Large intestine (tissue), 3 donors: ENCODE results near the gene KRTAP12-1. TPM values are rescaled to one million over a fixed set of nuclear protein-coding genes. Genes with fewer than 3 reads are reported as not detected.
"Not testable (repeated sequence)": the region's sequence is repeated elsewhere in the genome, so short reads cannot be mapped to it uniquely, and the experiment has no call there.

Experiments
- DNase-seq, 2 donors: peaks; one replicate each; pipeline versions ENCODE4 v3.0.0 to v3.0.0-alpha.2; 2013
- H3K27ac ChIP-seq: one replicate; pipeline ENCODE4 v1.5.1; 2013; ENCODE audit warnings: low read length
- H3K27me3 ChIP-seq: 2 replicates; pipeline ENCODE4 v1.6.1; 2013; ENCODE audit warnings: low read length; ENCODE audit not compliant: control insufficient read depth, insufficient read depth
- H3K36me3 ChIP-seq: 2 replicates; pipeline ENCODE4 v1.6.1; 2013; ENCODE audit warnings: low read length; ENCODE audit not compliant: control insufficient read depth, insufficient read depth
- H3K4me1 ChIP-seq: one replicate; pipeline ENCODE4 v1.6.1; 2013; ENCODE audit warnings: low read length; ENCODE audit not compliant: control insufficient read depth, insufficient read depth
- H3K4me3 ChIP-seq: one replicate; pipeline ENCODE4 v1.5.1; 2013; ENCODE audit warnings: low read length
- H3K9me3 ChIP-seq: one replicate; pipeline ENCODE4 v1.6.1; 2013; ENCODE audit warnings: mild to moderate bottlenecking, low read depth, low read length, moderate library complexity; ENCODE audit not compliant: control insufficient read depth
- WGBS: methylation state at CpG from one replicate; pipeline ENCODE4 v1.1.5; 2013; ENCODE audit warnings: low lambda C conversion rate; ENCODE audit not compliant: insufficient coverage; 5-methylcytosine and 5-hydroxymethylcytosine counted together
- polyA plus RNA-seq: library from polyadenylated mRNA; unstranded; fragments of 120-200 nt; gene quantifications from one replicate; pipeline ENCODE4 v1.2.1, GENCODE V29; 2013

The KRTAP12-1 gene
- polyA plus RNA-seq, 1 donor = not detected

DNA sequence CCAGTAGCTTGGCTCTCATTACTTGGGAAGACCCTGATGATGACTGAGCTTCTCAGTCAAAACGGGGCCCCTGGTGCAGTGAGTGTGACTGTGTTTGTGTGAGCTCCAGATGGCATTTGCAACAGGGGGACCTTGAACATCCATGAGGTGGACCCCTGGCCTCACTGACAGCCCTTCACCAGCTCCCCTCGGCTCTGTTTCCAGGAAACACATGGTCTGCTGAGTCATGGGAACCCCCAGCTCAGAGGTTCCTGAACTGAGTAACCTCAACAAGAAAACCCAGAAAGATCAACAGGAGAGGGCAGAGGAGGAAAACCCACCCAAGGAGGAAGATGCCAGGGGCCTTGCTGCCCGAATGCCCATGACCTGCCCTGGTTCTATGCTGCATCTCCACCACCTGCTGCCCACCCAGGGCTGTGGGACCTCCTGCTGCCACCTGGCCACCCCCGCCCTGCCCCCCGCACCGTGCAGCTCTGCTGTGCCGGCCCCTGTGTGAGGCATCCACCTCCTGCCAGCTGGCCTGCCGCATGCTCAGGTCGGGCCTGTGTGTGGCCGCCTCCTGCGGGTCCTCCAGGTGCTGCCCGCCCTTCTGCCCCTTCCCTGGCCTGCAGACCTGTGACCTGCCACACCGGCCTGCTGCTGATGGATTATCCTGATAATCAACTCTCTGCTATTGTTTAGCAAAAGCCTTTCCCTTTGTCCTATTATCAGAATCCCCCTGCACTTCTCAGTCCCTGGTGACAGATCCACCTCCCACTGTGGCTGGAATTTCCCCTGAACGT is 4.2 kb upstream of the KRTAP12-1 start:
- DNase-seq = no peak
- H3K4me3 ChIP-seq = no peak overlapping the region
- no peak overlapping the region for H3K27ac ChIP-seq
- H3K9me3 ChIP-seq = no peaks in the 10 kb centered on the region
- H3K4me1 ChIP-seq = no peaks in the 10 kb centered on the region
- 0% methylated on average over 1 of the region's 14 CpGs for WGBS
- H3K36me3 ChIP-seq = no peaks in the 10 kb centered on the region
- peaks cover 24% of the 10 kb centered on the region for H3K27me3 ChIP-seq

DNA sequence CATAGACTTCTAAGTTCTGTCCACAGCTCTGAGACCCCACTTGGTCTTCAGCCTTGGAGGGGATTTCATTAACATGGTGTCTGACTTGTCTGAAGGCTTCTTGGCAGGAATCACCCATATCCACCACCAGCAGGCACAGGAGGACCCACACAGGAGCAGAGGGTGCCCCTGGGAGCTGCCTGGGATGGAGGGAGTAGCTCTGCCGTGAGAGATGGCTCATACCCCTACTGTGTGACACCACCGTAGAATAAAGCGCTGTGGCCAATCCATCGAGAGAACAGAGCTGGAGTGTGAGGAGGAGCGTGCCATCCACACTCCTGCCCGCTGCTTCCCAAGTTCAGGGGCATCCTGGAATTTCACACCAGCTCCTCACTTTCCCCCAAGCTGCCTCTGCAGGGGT is 3.1 kb upstream of the KRTAP12-1 start:
- H3K36me3 ChIP-seq, H3K4me1 ChIP-seq, H3K4me3 ChIP-seq, H3K27ac ChIP-seq, DNase-seq, H3K9me3 ChIP-seq: not testable (repeated sequence)
- no CpG with 5 or more reads among the region's 6 CpGs for WGBS
- H3K27me3 ChIP-seq = peaks cover 24% of the 10 kb centered on the region

DNA sequence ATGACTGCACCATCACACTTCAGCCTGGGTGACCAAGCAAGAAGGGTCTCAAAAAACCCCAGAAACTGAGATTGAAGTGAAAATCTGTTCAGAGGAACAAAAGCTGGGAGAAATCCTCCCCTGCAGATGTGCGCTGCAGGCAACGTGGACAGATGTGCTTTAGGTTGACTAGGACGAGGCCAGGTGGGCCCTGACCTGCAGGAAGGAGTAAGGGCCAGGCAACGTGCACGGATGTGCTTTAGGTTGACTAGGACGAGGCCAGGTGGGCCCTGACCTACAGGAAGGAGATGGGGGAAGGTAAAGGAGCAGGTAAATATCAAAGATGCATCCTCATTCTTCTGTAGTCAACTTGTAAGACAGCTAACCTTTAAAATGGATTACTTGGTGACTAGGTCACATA is 2.5 kb upstream of the KRTAP12-1 start:
- H3K27me3 ChIP-seq = peaks cover 24% of the 10 kb centered on the region
- no peaks in the 10 kb centered on the region for H3K4me1 ChIP-seq
- no peaks in the 10 kb centered on the region for H3K36me3 ChIP-seq
- no peak overlapping the region for H3K4me3 ChIP-seq
- DNase-seq = no peak
- H3K9me3 ChIP-seq = no peaks in the 10 kb centered on the region
- WGBS = no CpG with 5 or more reads among the region's 6 CpGs
- no peak overlapping the region for H3K27ac ChIP-seq

DNA sequence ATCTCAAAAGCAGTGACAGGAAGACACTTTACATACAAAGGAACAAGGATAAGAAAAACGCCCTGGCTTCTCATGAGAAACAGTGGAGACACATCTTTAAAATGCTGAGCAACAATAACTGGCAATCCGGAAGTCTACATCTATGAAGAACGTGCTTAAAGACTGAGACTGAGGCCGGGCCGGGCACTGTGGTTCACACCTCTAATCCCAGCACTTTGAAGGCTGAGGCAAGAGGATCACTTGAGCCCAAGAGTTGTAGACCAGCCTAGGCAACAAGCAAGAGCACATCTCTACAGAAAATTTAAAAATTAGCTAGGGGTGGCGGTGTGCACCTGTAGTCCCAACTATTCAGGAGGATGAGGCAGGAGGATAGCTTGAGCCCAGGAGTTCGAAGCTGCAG is 2.1 kb upstream of the KRTAP12-1 start:
- H3K4me3 ChIP-seq = no peak overlapping the region
- no peaks in the 10 kb centered on the region for H3K36me3 ChIP-seq
- H3K27ac ChIP-seq = no peak overlapping the region
- no peaks in the 10 kb centered on the region for H3K4me1 ChIP-seq
- WGBS = no CpG with 5 or more reads among the region's 7 CpGs
- DNase-seq = no peak
- no peaks in the 10 kb centered on the region for H3K9me3 ChIP-seq
- peaks cover 24% of the 10 kb centered on the region for H3K27me3 ChIP-seq

DNA sequence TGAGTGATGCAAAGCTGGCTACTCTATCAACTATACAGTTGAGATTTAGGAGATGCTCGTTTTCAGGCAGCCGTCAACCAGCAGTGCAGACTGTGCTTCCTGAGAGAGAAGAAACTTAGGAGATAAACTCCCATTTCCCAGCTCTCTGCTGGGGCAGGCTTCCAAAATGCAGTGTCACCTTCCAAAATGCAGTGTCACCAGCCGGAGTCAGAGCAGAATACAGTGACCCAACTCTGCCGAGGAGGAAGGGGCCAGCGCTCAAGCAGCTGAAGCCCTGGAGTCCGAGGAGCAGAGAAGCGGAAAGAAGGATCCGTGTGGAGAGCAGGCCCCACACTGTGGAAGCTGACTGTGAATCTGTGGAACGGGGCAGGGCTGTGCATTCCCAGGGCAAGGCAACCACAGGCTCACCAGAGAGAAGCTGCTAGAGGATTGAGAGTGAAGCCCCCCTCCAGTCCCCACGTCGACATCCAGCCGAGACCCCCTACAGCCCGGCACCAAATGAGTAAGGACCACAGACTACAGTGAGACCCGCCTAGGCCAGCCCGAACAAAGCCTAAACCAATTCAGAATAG is 703 bp upstream of the KRTAP12-1 start:
- no peaks in the 10 kb centered on the region for H3K9me3 ChIP-seq
- no CpG with 5 or more reads among the region's 15 CpGs for WGBS
- no peaks in the 10 kb centered on the region for H3K4me1 ChIP-seq
- peaks cover 19% of the 10 kb centered on the region for H3K27me3 ChIP-seq
- H3K36me3 ChIP-seq = no peaks in the 10 kb centered on the region
- no peak for DNase-seq
- no peak overlapping the region for H3K4me3 ChIP-seq
- no peak overlapping the region for H3K27ac ChIP-seq

DNA sequence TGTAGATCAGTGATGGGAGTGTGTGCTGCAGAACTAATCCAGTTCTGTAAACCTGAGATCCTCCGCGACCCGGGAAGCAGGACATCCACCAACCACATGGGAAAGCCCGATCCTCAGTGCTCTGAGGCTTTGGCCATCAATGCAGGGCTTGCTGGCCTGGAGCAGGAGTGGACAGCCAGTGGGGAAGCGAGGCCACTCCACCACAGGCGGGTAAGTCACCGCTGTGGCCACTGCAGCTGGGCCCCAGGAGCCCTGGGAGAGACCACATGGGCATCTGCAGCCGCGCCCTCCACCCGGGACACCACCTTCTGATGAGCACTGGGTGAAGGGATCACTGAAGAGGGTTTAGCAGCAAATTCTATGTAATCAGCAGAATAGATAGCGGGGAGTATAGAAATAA is 811 bp downstream of the KRTAP12-1 start:
- no peak overlapping the region for H3K27ac ChIP-seq
- H3K9me3 ChIP-seq = no peaks in the 10 kb centered on the region
- WGBS = 100% methylated on average over 1 of the region's 11 CpGs
- H3K36me3 ChIP-seq = no peaks in the 10 kb centered on the region
- no peak for DNase-seq
- H3K4me1 ChIP-seq = no peaks in the 10 kb centered on the region
- H3K4me3 ChIP-seq = no peak overlapping the region
- peaks cover 4% of the 10 kb centered on the region for H3K27me3 ChIP-seq

DNA sequence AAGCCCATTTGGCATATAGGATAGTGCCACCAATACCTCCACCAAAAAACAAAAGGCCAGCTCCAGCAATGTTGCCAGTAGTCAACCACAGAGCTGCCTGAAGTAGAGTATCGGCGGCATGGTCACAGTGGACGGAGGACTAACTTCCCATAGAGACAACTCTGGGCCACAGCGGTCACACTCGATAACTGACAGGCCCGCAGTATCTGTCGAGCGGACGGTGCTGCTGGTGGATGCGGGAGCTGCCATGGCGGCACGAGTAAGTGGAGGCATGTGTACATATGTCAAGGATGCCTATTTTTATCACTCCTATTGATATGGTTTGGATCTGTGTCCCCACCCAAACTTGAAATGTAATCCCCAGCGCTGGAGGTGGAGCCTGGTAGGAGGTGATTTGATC is 4.1 kb downstream of the KRTAP12-1 start:
- Histone ChIP-seq H3K4me3 (no peak overlapping the region), H3K36me3 (no peaks in the 10 kb centered on the region), H3K27ac (no peak overlapping the region), H3K9me3 (no peaks in the 10 kb centered on the region), H3K27me3 (no peaks in the 10 kb centered on the region), H3K4me1 (no peaks in the 10 kb centered on the region)
- DNase-seq = no peak
- WGBS = no CpG with 5 or more reads among the region's 13 CpGs

DNA sequence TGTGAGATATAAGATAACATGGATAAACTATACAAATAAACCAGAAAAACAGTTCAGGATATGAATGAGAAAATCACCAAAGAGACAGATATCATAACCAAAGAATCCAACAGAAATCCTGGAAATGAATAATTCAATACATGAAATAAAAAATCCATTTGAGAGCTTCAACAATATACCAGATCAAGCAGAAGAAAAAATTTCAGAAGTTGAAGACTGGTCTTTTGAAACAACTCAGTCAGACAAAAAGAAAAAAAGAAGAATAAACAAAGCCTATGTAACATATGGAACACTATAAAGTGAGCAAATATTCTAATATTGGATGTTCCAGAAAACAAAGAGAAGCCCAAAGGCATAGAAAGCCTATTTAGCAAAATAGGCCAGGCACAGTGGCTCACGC is 10.1 kb downstream of the KRTAP12-1 start:
- WGBS = no CpG with 5 or more reads among the region's 1 CpG
- no peaks in the 10 kb centered on the region for H3K36me3 ChIP-seq
- H3K4me1 ChIP-seq = no peaks in the 10 kb centered on the region
- H3K27ac ChIP-seq = no peak overlapping the region
- DNase-seq = no peak
- H3K4me3 ChIP-seq = no peak overlapping the region
- H3K27me3 ChIP-seq = no peaks in the 10 kb centered on the region
- H3K9me3 ChIP-seq = peaks cover 9% of the 10 kb centered on the region

DNA sequence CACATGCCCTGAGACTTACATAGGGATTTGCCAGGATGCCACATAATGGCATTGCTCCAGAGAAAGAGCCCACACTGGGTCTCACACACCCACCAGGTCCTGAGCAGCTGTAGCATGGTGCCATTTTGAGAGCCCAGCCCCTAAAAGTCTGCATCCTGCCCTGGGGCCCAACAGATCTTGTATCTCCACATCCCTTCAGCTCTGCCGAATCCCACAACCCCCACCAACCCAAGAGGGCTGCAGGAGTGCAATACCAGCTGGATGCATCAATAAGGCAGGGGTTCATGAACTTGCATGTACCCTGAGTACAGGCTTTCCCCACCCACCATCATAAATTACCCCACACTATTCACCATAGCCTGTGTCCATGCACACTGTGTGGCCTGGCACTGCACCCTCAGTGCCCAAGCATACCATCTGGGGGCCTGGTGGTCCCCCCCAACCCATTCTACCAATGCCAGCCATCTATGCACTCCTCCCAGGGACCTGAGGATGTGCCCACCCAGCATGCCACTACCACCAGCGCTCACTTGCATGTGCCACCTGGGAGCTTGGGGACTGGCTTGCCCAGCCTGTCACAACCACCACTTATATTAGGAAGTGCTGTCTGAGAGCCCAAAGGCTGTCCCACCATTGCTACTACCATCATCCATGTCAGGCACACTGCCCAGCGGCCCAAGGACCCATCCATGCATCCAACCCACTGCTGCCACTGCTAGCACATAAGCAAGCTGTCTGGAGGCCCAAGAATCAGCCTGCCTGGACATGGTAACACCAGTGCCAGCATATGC is 11.1 kb downstream of the KRTAP12-1 start:
- peaks cover 9% of the 10 kb centered on the region for H3K9me3 ChIP-seq
- no CpG with 5 or more reads among the region's 3 CpGs for WGBS
- no peak overlapping the region for H3K4me3 ChIP-seq
- no peak overlapping the region for H3K27ac ChIP-seq
- no peaks in the 10 kb centered on the region for H3K36me3 ChIP-seq
- H3K4me1 ChIP-seq = no peaks in the 10 kb centered on the region
- DNase-seq = no peak
- H3K27me3 ChIP-seq = no peaks in the 10 kb centered on the region

DNA sequence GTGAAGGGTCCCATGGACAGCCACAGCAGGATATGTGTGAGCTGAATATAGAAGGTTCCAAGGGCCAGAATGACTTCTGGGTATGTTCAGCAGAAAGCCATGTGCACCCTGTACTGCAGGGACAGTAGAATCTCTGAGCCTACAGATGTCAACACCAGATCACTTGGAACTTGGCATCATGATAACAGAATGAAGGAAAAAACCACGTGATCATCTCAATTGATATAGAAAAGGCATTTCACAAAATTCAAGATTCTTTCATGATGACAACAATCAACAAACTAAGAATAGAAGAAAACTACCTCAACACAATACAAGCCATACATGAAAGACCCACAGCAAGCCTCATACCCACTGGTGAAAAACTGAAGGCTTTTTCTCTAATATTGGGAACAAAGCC is 14.4 kb downstream of the KRTAP12-1 start:
- H3K27ac ChIP-seq = no peak overlapping the region
- no peak for DNase-seq
- H3K36me3 ChIP-seq = no peaks in the 10 kb centered on the region
- peaks cover 9% of the 10 kb centered on the region for H3K9me3 ChIP-seq
- no CpG with 5 or more reads among the region's 1 CpG for WGBS
- H3K4me1 ChIP-seq = no peaks in the 10 kb centered on the region
- no peaks in the 10 kb centered on the region for H3K27me3 ChIP-seq
- H3K4me3 ChIP-seq = no peak overlapping the region
